Activated CD8-positive, alpha-beta memory T cell treated with anti-CD3 and anti-CD28 coated beads for 1 hour (primary cell): ENCODE results near the gene TOMM34.

Experiments
- DNase-seq, 2 donors: peaks; one replicate each; pipeline ENCODE4 v3.0.0-alpha.2; 2020; ENCODE audit warnings: low read depth in 1 of 2; ENCODE audit errors: extremely low read depth in 1 of 2

TOMM34 gene

GRCh38 chr20:44960103-44960852, at the start of gene TOMM34:
Gene TOMM34, minus strand, starts transcription at chr20:44960397. Its CDS starts 64 bp downstream, at chr20:44960333.
- DNase-seq = peak; percentile 80 to 93

- no peak for DNase-seq
Observed at GRCh38 chr20:45008521-45009049, 48.4 kb upstream of the TOMM34 start.

- DNase-seq = no peak
Observed at GRCh38 chr20:44997668-44998067, 37.5 kb upstream of the TOMM34 start.

- DNase-seq = no peak
Observed at GRCh38 chr20:44997171-44997570, 37.0 kb upstream of the TOMM34 start.

- DNase-seq = no peak
Observed at GRCh38 chr20:44993343-44993742, 33.1 kb upstream of the TOMM34 start.

GRCh38 chr20:44990957-44991356, 30.8 kb upstream of the TOMM34 start:
- DNase-seq = no peak

- no peak for DNase-seq
Observed at GRCh38 chr20:44990425-44990824, 30.2 kb upstream of the TOMM34 start.

- DNase-seq = no peak
Observed at GRCh38 chr20:44988631-44989171, 28.5 kb upstream of the TOMM34 start.

GRCh38 chr20:44983093-44983674, 23.0 kb upstream of the TOMM34 start:
- DNase-seq = no peak

GRCh38 chr20:44981736-44982406, 21.7 kb upstream of the TOMM34 start:
- no peak for DNase-seq

GRCh38 chr20:44979090-44979621, 19.0 kb upstream of the TOMM34 start:
- peak in 1 of 2 donors; percentile 33 for DNase-seq

- DNase-seq = no peak
Observed at GRCh38 chr20:44976698-44977097, 16.5 kb upstream of the TOMM34 start.

- no peak for DNase-seq
Observed at GRCh38 chr20:44973053-44973452, 12.9 kb upstream of the TOMM34 start.

- DNase-seq = no peak
Observed at GRCh38 chr20:44970243-44970757, 10.1 kb upstream of the TOMM34 start.

GRCh38 chr20:44969300-44969894, 9.2 kb upstream of the TOMM34 start:
- no peak for DNase-seq

GRCh38 chr20:44967207-44967807, 7.1 kb upstream of the TOMM34 start:
- DNase-seq = no peak

GRCh38 chr20:44966030-44966961, 6.1 kb upstream of the TOMM34 start, which contains the start of gene STK4:
Gene STK4, plus strand, starts transcription at chr20:44966512. Its CDS starts 57 bp downstream, at chr20:44966569.
- peak; percentile 84 to 92 for DNase-seq

GRCh38 chr20:44965651-44966029, 5.4 kb upstream of the TOMM34 start:
- DNase-seq = no peak
